Activated T-helper 2 cell treated with anti-CD3 and anti-CD28 coated beads, Interferon-gamma antibody, Interleukin-2, Interleukin-4, amounts not matched to agents 10 μg/mL and 5 μg/mL and 100 μg/mL, durations not matched to agents 14 hours and 24 hours and 36 hours (primary cell): Measurements from ENCODE around the gene GHRHR. TPM values are rescaled to one million over a fixed set of nuclear protein-coding genes. Genes with fewer than 3 reads are reported as not detected.

Experiments
- DNase-seq: peaks from one replicate; pipeline ENCODE4 v3.0.0; 2021; ENCODE audit warnings: low spot score
- H3K27ac Mint-ChIP-seq: one replicate; pipeline ENCODE4 v1.8.0; 2021; ENCODE audit warnings: mixed read lengths
- H3K27me3 Mint-ChIP-seq: one replicate; pipeline ENCODE4 v1.8.0; 2021; ENCODE audit warnings: low read depth, mixed read lengths
- H3K36me3 Mint-ChIP-seq: one replicate; pipeline ENCODE4 v1.8.0; 2021; ENCODE audit warnings: low read depth, mixed read lengths
- H3K4me1 Mint-ChIP-seq: one replicate; pipeline ENCODE4 v1.8.0; 2021; ENCODE audit warnings: low read depth, mixed read lengths
- H3K4me3 Mint-ChIP-seq: one replicate; pipeline ENCODE4 v1.8.0; 2021; ENCODE audit warnings: low read depth, mild to moderate bottlenecking, moderate library complexity, mixed read lengths
- H3K9me3 Mint-ChIP-seq: one replicate; pipeline ENCODE4 v1.8.0; 2021; ENCODE audit warnings: mixed read lengths
- intact Hi-C: fragments of 100-400 bp; cut with micrococcal nuclease; formaldehyde crosslinking; loops from one replicate; pipeline ENCODE4 v1.15.1; 2023
- total RNA-seq: library from RNA; stranded (reverse); gene quantifications from 2 replicates; pipeline ENCODE4 v1.2.3, GENCODE V29; 2022

Gene GHRHR
- total RNA-seq, 1 donor from 2014 or later = not detected

GRCh38 chr7:30923009-30923773 lies 40.6 kb upstream of the GHRHR start:
- no peaks in the 10 kb centered on the region for H3K4me1 Mint-ChIP-seq
- no peaks in the 10 kb centered on the region for H3K9me3 Mint-ChIP-seq
- H3K27me3 Mint-ChIP-seq = no peaks in the 10 kb centered on the region
- no peak for DNase-seq
- intact Hi-C loops = no loop called here
- H3K4me3 Mint-ChIP-seq = no peak overlapping the region
- H3K27ac Mint-ChIP-seq = no peak overlapping the region
- H3K36me3 Mint-ChIP-seq = no peaks in the 10 kb centered on the region

- H3K36me3 Mint-ChIP-seq = no peaks in the 10 kb centered on the region
- no peaks in the 10 kb centered on the region for H3K27me3 Mint-ChIP-seq
- intact Hi-C loops = no loop called here
- no peaks in the 10 kb centered on the region for H3K9me3 Mint-ChIP-seq
- no peak for DNase-seq
- no peaks in the 10 kb centered on the region for H3K4me1 Mint-ChIP-seq
- no peak overlapping the region for H3K4me3 Mint-ChIP-seq
- no peak overlapping the region for H3K27ac Mint-ChIP-seq
Measured at GRCh38 chr7:30923774-30924413, 39.9 kb upstream of the GHRHR start.

GRCh38 chr7:30924624-30925023 lies 39.1 kb upstream of the GHRHR start:
- H3K27me3 Mint-ChIP-seq = no peaks in the 10 kb centered on the region
- no peak overlapping the region for H3K27ac Mint-ChIP-seq
- no peak for DNase-seq
- intact Hi-C loops = no loop called here
- H3K4me3 Mint-ChIP-seq = no peak overlapping the region
- H3K36me3 Mint-ChIP-seq = no peaks in the 10 kb centered on the region
- no peaks in the 10 kb centered on the region for H3K9me3 Mint-ChIP-seq
- no peaks in the 10 kb centered on the region for H3K4me1 Mint-ChIP-seq

- no peak for DNase-seq
- Mint-ChIP-seq H3K36me3 (no peaks in the 10 kb centered on the region), H3K9me3 (no peaks in the 10 kb centered on the region), H3K27me3 (no peaks in the 10 kb centered on the region), H3K4me1 (no peaks in the 10 kb centered on the region), H3K4me3 (no peak overlapping the region), H3K27ac (no peak overlapping the region)
- intact Hi-C loops = no loop called here
Measured at GRCh38 chr7:30925117-30925516, 38.6 kb upstream of the GHRHR start.

GRCh38 chr7:30925913-30926312 lies 37.8 kb upstream of the GHRHR start:
- no peak overlapping the region for H3K4me3 Mint-ChIP-seq
- DNase-seq = no peak
- H3K36me3 Mint-ChIP-seq = no peaks in the 10 kb centered on the region
- no peaks in the 10 kb centered on the region for H3K4me1 Mint-ChIP-seq
- no peak overlapping the region for H3K27ac Mint-ChIP-seq
- H3K9me3 Mint-ChIP-seq = no peaks in the 10 kb centered on the region
- intact Hi-C loops = no loop called here
- H3K27me3 Mint-ChIP-seq = no peaks in the 10 kb centered on the region

- no peak overlapping the region for H3K4me3 Mint-ChIP-seq
- no peaks in the 10 kb centered on the region for H3K9me3 Mint-ChIP-seq
- no peak for DNase-seq
- H3K36me3 Mint-ChIP-seq = no peaks in the 10 kb centered on the region
- intact Hi-C loops = no loop called here
- H3K4me1 Mint-ChIP-seq = no peaks in the 10 kb centered on the region
- no peak overlapping the region for H3K27ac Mint-ChIP-seq
- no peaks in the 10 kb centered on the region for H3K27me3 Mint-ChIP-seq
Measured at GRCh38 chr7:30926313-30926712, 37.4 kb upstream of the GHRHR start.

GRCh38 chr7:30927040-30927439 lies 36.7 kb upstream of the GHRHR start:
- intact Hi-C loops = no loop called here
- H3K27me3 Mint-ChIP-seq = no peaks in the 10 kb centered on the region
- H3K27ac Mint-ChIP-seq = no peak overlapping the region
- H3K4me3 Mint-ChIP-seq = no peak overlapping the region
- DNase-seq = peak; percentile 1
- H3K9me3 Mint-ChIP-seq = no peaks in the 10 kb centered on the region
- no peaks in the 10 kb centered on the region for H3K4me1 Mint-ChIP-seq
- no peaks in the 10 kb centered on the region for H3K36me3 Mint-ChIP-seq

GRCh38 chr7:30927559-30927958 lies 36.2 kb upstream of the GHRHR start:
- DNase-seq = no peak
- Mint-ChIP-seq H3K27me3 (no peaks in the 10 kb centered on the region), H3K9me3 (no peaks in the 10 kb centered on the region), H3K36me3 (no peaks in the 10 kb centered on the region), H3K4me3 (no peak overlapping the region), H3K27ac (no peak overlapping the region), H3K4me1 (no peaks in the 10 kb centered on the region)
- intact Hi-C loops = no loop called here

- intact Hi-C loops = no loop called here
Measured at GRCh38 chr7:30928254-30928872, 35.4 kb upstream of the GHRHR start.

GRCh38 chr7:30929686-30930085 lies 34.1 kb upstream of the GHRHR start:
- intact Hi-C loops = no loop called here
- Mint-ChIP-seq H3K9me3 (no peaks in the 10 kb centered on the region), H3K27ac (no peak overlapping the region), H3K27me3 (no peaks in the 10 kb centered on the region), H3K4me3 (no peak overlapping the region), H3K4me1 (no peaks in the 10 kb centered on the region), H3K36me3 (no peaks in the 10 kb centered on the region)
- DNase-seq = no peak

More at GRCh38 chr7:30928254-30928872, 35.4 kb upstream of the GHRHR start:
- Mint-ChIP-seq H3K27ac (no peak overlapping the region), H3K36me3 (no peaks in the 10 kb centered on the region), H3K4me1 (no peaks in the 10 kb centered on the region), H3K27me3 (no peaks in the 10 kb centered on the region), H3K4me3 (no peak overlapping the region), H3K9me3 (no peaks in the 10 kb centered on the region)
- DNase-seq = peak; percentile 0

GRCh38 chr7:30930621-30931020 lies 33.1 kb upstream of the GHRHR start:
- no peaks in the 10 kb centered on the region for H3K4me1 Mint-ChIP-seq
- H3K4me3 Mint-ChIP-seq = no peak overlapping the region
- no peak for DNase-seq
- intact Hi-C loops = no loop called here
- H3K27ac Mint-ChIP-seq = no peak overlapping the region
- H3K27me3 Mint-ChIP-seq = peaks cover 3% of the 10 kb centered on the region
- H3K9me3 Mint-ChIP-seq = no peaks in the 10 kb centered on the region
- H3K36me3 Mint-ChIP-seq = no peaks in the 10 kb centered on the region

GRCh38 chr7:30931161-30931928 lies 32.4 kb upstream of the GHRHR start:
- intact Hi-C loops = no loop called here
- no peaks in the 10 kb centered on the region for H3K36me3 Mint-ChIP-seq
- no peak overlapping the region for H3K27ac Mint-ChIP-seq
- DNase-seq = peak; percentile 3
- no peaks in the 10 kb centered on the region for H3K4me1 Mint-ChIP-seq
- H3K4me3 Mint-ChIP-seq = no peak overlapping the region
- no peaks in the 10 kb centered on the region for H3K9me3 Mint-ChIP-seq
- peaks cover 3% of the 10 kb centered on the region for H3K27me3 Mint-ChIP-seq
